Gastroesophageal sphincter (tissue), 4 donors: Measurements from ENCODE around the gene TPRX1. TPM values are rescaled to one million over a fixed set of nuclear protein-coding genes. Genes with fewer than 3 reads are reported as not detected.
"Not testable (repeated sequence)": the region's sequence is repeated elsewhere in the genome, so short reads cannot be mapped to it uniquely, and the experiment has no call there.

Source experiments
- ATAC-seq: fragments of 150-250 bp; one replicate; pipeline ENCODE4 v1.9.1; 2016; ENCODE audit warnings: mild to moderate bottlenecking, moderate library complexity
- H3K27ac ChIP-seq, 4 donors: fragments of 200-600 bp; sonication (generic) in 3 of 4; 1 replicate in 3 of 4; 2 replicates in 1 of 4; pipeline ENCODE4 v1.5.1; 2016 to 2019
- H3K27me3 ChIP-seq: fragments of 200-600 bp; sonication (generic); one replicate; pipeline ENCODE4 v1.5.1; 2019
- H3K36me3 ChIP-seq, 2 donors: fragments of 200-600 bp; sonication (generic); one replicate each; pipeline ENCODE4 v1.5.1; 2019; ENCODE audit warnings: control low read depth in 1 of 2
- H3K4me1 ChIP-seq, 3 donors: fragments of 200-600 bp; sonication (generic); 1 replicate in 2 of 3; 2 replicates in 1 of 3; pipeline ENCODE4 v1.5.1; 2016 to 2019; ENCODE audit warnings: control low read depth in 2 of 3
- H3K4me3 ChIP-seq, 2 donors: fragments of 200-600 bp; sonication (generic); one replicate each; pipeline ENCODE4 v1.5.1; 2019; ENCODE audit warnings: mild to moderate bottlenecking in 1 of 2, moderate library complexity in 1 of 2
- H3K9me3 ChIP-seq, 3 donors: fragments of 200-600 bp; sonication (generic); one replicate each; pipeline ENCODE4 v1.5.1; 2017 to 2019; ENCODE audit warnings: control low read depth in 2 of 3
- EP300 ChIP-seq: sonication (generic); formaldehyde crosslinking; IDR thresholded peaks from one replicate; pipeline ENCODE4 v1.6.1; 2017; ENCODE audit warnings: antibody characterized with exemption, mild to moderate bottlenecking
- POLR2A ChIP-seq, 2 donors: fragments of 450-650 bp; IDR thresholded peaks; one replicate each; pipeline ENCODE4 v1.6.1; 2017; ENCODE audit warnings: antibody characterized with exemption in 2 of 2, mild to moderate bottlenecking in 2 of 2, moderate library complexity in 1 of 2
- POLR2AphosphoS5 ChIP-seq: sonication (generic); formaldehyde crosslinking; IDR thresholded peaks from one replicate; pipeline ENCODE4 v1.6.1; 2017; ENCODE audit warnings: antibody characterized with exemption
- WGBS, 2 donors: methylation state at CpG; one replicate each; pipeline ENCODE4 v1.1.5; 2018; ENCODE audit warnings: low coverage in 1 of 2; 5-methylcytosine and 5-hydroxymethylcytosine counted together
- total RNA-seq, 4 donors: library from RNA; depleted of rRNA; stranded (reverse); fragments of >200 nt; gene quantifications; one replicate each; pipeline ENCODE4 v1.1.0, GENCODE V29; 2016
- TF ChIP-seq, protein P1 (sequence below), 4 experiments: fragments of 200-600 bp in 2 of 4; fragments of 450-650 bp in 2 of 4; sonication (generic) in 1 of 4; IDR thresholded peaks; one replicate each; pipeline ENCODE4 v1.5.1; 2017 to 2019; ENCODE audit warnings: antibody characterized with exemption in 4 of 4, mild to moderate bottlenecking in 2 of 4, moderate library complexity in 2 of 4

TPRX1 gene
- total RNA-seq, 4 donors from 2014 or later, result not detected

GRCh38 chr19:47776568-47776967 lies 27.8 kb downstream of the TPRX1 start:
- peak overlapping the region in 2 of 4 donors; percentile 24 to 98 for H3K27ac ChIP-seq
- ATAC-seq, result no peak

GRCh38 chr19:47771291-47771690 lies 33.1 kb downstream of the TPRX1 start:
- H3K27me3 ChIP-seq, H3K36me3 ChIP-seq, ATAC-seq, H3K4me1 ChIP-seq, H3K9me3 ChIP-seq, H3K4me3 ChIP-seq, H3K27ac ChIP-seq: not testable (repeated sequence)
- 81 to 82% methylated on average over 6 of the region's 6 CpGs for WGBS, 2 donors

More at GRCh38 chr19:47776568-47776967, 27.8 kb downstream of the TPRX1 start:
- H3K27me3 ChIP-seq, result no peaks in the 10 kb centered on the region
- H3K9me3 ChIP-seq, result no peaks in the 10 kb centered on the region
- peaks cover 0 to 38% (median 13%) of the 10 kb centered on the region in 3 donors for H3K4me1 ChIP-seq
- H3K36me3 ChIP-seq, result peaks cover 0 to 11% of the 10 kb centered on the region in 2 donors
- 19 to 71% methylated on average over 2 to 4 of the region's 4 CpGs for WGBS, 2 donors
- TF ChIP-seq POLR2AphosphoS5 (no peak), POLR2A (IDR thresholded peaks at IDR 0.05) (no peak), EP300 (no peak)
- TF ChIP-seq, protein P1, sequence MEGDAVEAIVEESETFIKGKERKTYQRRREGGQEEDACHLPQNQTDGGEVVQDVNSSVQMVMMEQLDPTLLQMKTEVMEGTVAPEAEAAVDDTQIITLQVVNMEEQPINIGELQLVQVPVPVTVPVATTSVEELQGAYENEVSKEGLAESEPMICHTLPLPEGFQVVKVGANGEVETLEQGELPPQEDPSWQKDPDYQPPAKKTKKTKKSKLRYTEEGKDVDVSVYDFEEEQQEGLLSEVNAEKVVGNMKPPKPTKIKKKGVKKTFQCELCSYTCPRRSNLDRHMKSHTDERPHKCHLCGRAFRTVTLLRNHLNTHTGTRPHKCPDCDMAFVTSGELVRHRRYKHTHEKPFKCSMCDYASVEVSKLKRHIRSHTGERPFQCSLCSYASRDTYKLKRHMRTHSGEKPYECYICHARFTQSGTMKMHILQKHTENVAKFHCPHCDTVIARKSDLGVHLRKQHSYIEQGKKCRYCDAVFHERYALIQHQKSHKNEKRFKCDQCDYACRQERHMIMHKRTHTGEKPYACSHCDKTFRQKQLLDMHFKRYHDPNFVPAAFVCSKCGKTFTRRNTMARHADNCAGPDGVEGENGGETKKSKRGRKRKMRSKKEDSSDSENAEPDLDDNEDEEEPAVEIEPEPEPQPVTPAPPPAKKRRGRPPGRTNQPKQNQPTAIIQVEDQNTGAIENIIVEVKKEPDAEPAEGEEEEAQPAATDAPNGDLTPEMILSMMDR (IDR thresholded peaks at IDR 0.05), result no peak
- H3K4me3 ChIP-seq, result no peak overlapping the region

DNA sequence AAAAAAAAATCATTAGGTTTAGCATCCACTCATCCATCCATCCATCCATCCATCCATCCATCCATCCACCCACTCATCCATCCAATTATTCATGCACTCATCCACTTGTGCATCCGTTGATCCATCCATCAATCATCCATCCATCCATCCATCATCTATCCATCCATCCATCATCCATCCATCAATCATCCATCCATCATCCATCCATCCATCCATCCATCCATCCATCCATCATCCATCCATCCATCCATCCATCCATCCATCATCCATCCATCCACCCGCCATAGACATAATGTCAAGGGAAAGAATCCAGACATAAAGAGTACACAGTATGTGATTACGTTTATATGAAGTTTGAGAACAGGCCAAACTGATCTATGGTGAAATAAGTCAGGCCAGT lies 34.8 kb downstream of the TPRX1 start:
- H3K4me3 ChIP-seq, result no peak overlapping the region
- peaks cover 0 to 12% (median 3%) of the 10 kb centered on the region in 3 donors for H3K4me1 ChIP-seq
- ATAC-seq, result no peak
- H3K27me3 ChIP-seq, result no peaks in the 10 kb centered on the region
- H3K27ac ChIP-seq, result no peak overlapping the region
- H3K9me3 ChIP-seq, result no peaks in the 10 kb centered on the region
- no peaks in the 10 kb centered on the region for H3K36me3 ChIP-seq
- TF ChIP-seq EP300 (no peak), POLR2A (IDR thresholded peaks at IDR 0.05) (no peak), POLR2AphosphoS5 (no peak)
- TF ChIP-seq, protein P1 (IDR thresholded peaks at IDR 0.05), result no peak
- 77 to 84% methylated on average over 2 to 3 of the region's 3 CpGs for WGBS, 2 donors

DNA sequence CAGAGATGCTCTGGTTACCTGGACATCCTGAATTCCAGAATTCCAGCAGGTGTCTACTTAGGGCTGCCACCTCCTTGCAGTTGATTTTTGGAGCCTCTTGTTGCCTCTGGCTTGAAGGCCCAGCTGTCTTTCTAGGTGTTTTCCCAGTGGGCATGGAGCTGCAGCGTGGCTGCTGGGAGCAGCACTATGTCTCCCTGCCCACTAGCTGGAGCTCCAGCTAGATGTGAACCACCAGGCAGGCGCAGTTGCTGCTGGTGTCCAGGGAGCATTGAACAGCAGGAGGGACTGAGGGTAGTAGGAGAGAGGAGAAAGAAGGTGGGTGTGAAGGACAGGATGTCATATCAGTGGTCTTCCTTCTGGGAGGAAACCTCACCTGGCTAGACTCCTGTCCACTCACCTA lies 35.7 kb downstream of the TPRX1 start:
- Histone ChIP-seq H3K4me1 (peaks cover 0 to 12% (median 3%) of the 10 kb centered on the region in 3 donors), H3K27ac (no peak overlapping the region), H3K27me3 (no peaks in the 10 kb centered on the region), H3K4me3 (no peak overlapping the region), H3K36me3 (no peaks in the 10 kb centered on the region), H3K9me3 (no peaks in the 10 kb centered on the region)
- no peak for ATAC-seq
- WGBS, 2 donors, result 80% methylated on average over 1 of the region's 2 CpGs; no CpG with 5 or more reads in 1 of the 2 donors
- TF ChIP-seq POLR2AphosphoS5, result no peak
- TF ChIP-seq EP300, result no peak
- TF ChIP-seq, protein P1 (IDR thresholded peaks at IDR 0.05), result no peak
- TF ChIP-seq POLR2A (IDR thresholded peaks at IDR 0.05), result no peak

- ATAC-seq, result no peak
- Histone ChIP-seq H3K36me3 (no peaks in the 10 kb centered on the region), H3K27ac (no peak overlapping the region), H3K9me3 (no peaks in the 10 kb centered on the region), H3K4me3 (no peak overlapping the region), H3K27me3 (no peaks in the 10 kb centered on the region), H3K4me1 (peaks cover 0 to 17% (median 3%) of the 10 kb centered on the region in 3 donors)
- TF ChIP-seq, protein P1 (IDR thresholded peaks at IDR 0.05), result no peak
- TF ChIP-seq POLR2AphosphoS5 (no peak), POLR2A (IDR thresholded peaks at IDR 0.05) (no peak), EP300 (no peak)
- WGBS, 2 donors, result 71 to 83% methylated on average over 1 to 2 of the region's 2 CpGs
These were observed 37.0 kb downstream of the TPRX1 start for GRCh38 chr19:47767349-47767748.
